Measurements from ENCODE around the gene NAP1L1. TPM values are rescaled to one million over a fixed set of nuclear protein-coding genes. Genes with fewer than 3 reads are reported as not detected.

Gene NAP1L1
- total RNA-seq, 1 experiment from 2014 or later: 620 TPM

DNA sequence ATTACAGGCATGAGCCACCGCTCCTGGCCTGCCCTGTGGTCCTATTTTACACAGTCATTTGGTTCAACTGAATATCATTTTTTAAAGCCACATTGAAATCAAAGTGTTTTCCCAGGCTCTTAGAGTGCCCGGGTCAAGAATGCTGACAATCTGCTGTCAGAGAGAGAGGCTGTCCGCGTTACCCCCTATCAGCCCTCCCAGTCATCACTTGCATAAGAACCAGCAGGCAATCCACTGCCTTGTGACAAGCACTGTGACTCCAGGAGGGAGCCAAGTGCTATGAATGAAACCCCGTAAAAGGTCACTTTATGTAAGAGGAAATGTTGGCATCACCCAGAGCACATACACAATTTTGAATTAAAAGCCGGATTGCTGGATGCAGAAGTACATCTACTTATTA lies 66.4 kb downstream of the NAP1L1 start:
- H3K27ac ChIP-seq (ENCODE audit: low read length): peak overlapping the region; percentile 100
- ChIA-PET POLR2A (interaction anchor here (1.1 kb wide), 1 partner anchor 39 kb away, joined by 4 read pairs; no protein-coding TSS in a partner anchor), CTCF (no interaction called here)
- in situ Hi-C loops (cut with HindIII; ENCODE audit: low pct_unique_long_range_greater_than_20kb, low sequenced_read_pairs): no loop called here
- 0 out of 2 replicates have a peak, but pooled peaks have one; percentile 11 for ATAC-seq
- BruUV-seq (replicated peaks): no TSS peak
- no peaks in the 10 kb centered on the region for H3K36me3 ChIP-seq (ENCODE audit: control insufficient read depth, insufficient read depth, low read length)
- no peak for DNase-seq (ENCODE audit: low read depth, low spot score)
- peaks cover 52% of the 10 kb centered on the region for H3K4me1 ChIP-seq (ENCODE audit: control insufficient read depth, insufficient read depth, low read length)
- intact Hi-C loops (cut with micrococcal nuclease; ENCODE audit: unreplicated experiment): no loop called here
- H3K4me3 ChIP-seq (ENCODE audit: low read depth in 2 of 2, low read length in 2 of 2): no peak overlapping the region
- TF ChIP-seq POLR2AphosphoS5 (IDR thresholded peaks at IDR 0.05; ENCODE audit: low read depth, low read length): no peak
- TF ChIP-seq SIN3A (IDR thresholded peaks at IDR 0.05; ENCODE audit: borderline replicate concordance, insufficient read depth, low read depth, low read length): no peak
- TF ChIP-seq TCF7L2 (IDR thresholded peaks at IDR 0.05; ENCODE audit: low read depth, low read length): no peak
- TF ChIP-seq, protein P1, sequence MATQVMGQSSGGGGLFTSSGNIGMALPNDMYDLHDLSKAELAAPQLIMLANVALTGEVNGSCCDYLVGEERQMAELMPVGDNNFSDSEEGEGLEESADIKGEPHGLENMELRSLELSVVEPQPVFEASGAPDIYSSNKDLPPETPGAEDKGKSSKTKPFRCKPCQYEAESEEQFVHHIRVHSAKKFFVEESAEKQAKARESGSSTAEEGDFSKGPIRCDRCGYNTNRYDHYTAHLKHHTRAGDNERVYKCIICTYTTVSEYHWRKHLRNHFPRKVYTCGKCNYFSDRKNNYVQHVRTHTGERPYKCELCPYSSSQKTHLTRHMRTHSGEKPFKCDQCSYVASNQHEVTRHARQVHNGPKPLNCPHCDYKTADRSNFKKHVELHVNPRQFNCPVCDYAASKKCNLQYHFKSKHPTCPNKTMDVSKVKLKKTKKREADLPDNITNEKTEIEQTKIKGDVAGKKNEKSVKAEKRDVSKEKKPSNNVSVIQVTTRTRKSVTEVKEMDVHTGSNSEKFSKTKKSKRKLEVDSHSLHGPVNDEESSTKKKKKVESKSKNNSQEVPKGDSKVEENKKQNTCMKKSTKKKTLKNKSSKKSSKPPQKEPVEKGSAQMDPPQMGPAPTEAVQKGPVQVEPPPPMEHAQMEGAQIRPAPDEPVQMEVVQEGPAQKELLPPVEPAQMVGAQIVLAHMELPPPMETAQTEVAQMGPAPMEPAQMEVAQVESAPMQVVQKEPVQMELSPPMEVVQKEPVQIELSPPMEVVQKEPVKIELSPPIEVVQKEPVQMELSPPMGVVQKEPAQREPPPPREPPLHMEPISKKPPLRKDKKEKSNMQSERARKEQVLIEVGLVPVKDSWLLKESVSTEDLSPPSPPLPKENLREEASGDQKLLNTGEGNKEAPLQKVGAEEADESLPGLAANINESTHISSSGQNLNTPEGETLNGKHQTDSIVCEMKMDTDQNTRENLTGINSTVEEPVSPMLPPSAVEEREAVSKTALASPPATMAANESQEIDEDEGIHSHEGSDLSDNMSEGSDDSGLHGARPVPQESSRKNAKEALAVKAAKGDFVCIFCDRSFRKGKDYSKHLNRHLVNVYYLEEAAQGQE (IDR thresholded peaks at IDR 0.05; ENCODE audit: insufficient read depth in 1 of 2, low read depth in 2 of 2, low read length in 1 of 2): no peak
- H3K9me3 ChIP-seq (ENCODE audit: control insufficient read depth, insufficient read depth, low read depth, low read length): no peaks in the 10 kb centered on the region; the same call in 1 of the 2 replicates
- H3K27me3 ChIP-seq (ENCODE audit: control insufficient read depth, insufficient read depth, low read length): no peaks in the 10 kb centered on the region

- no TSS peak for BruUV-seq (replicated peaks)
These were observed 70.5 kb downstream of the NAP1L1 start for GRCh38 chr12:76014007-76014406.

More at GRCh38 chr12:76014007-76014406, 70.5 kb downstream of the NAP1L1 start:
- in situ Hi-C loops (cut with HindIII; ENCODE audit: low pct_unique_long_range_greater_than_20kb, low sequenced_read_pairs): no loop called here
- ChIA-PET POLR2A (no interaction called here), CTCF (no interaction called here)
- H3K9me3 ChIP-seq (ENCODE audit: control insufficient read depth, insufficient read depth, low read depth, low read length): no peaks in the 10 kb centered on the region; the same call in 1 of the 2 replicates
- H3K4me1 ChIP-seq (ENCODE audit: control insufficient read depth, insufficient read depth, low read length): peaks cover 11% of the 10 kb centered on the region
- no peaks in the 10 kb centered on the region for H3K27me3 ChIP-seq (ENCODE audit: control insufficient read depth, insufficient read depth, low read length)
- H3K4me3 ChIP-seq (ENCODE audit: low read depth in 2 of 2, low read length in 2 of 2): no peak overlapping the region
- TF ChIP-seq CTCF (IDR thresholded peaks at IDR 0.05) (no peak), TCF7L2 (IDR thresholded peaks at IDR 0.05; ENCODE audit: low read depth, low read length) (no peak), SIN3A (IDR thresholded peaks at IDR 0.05; ENCODE audit: borderline replicate concordance, insufficient read depth, low read depth, low read length) (no peak), POLR2AphosphoS5 (IDR thresholded peaks at IDR 0.05; ENCODE audit: low read depth, low read length) (no peak)
- TF ChIP-seq, protein P1 (IDR thresholded peaks at IDR 0.05; ENCODE audit: insufficient read depth in 1 of 2, low read depth in 2 of 2, low read length in 1 of 2): no peak
- intact Hi-C loops (cut with micrococcal nuclease; ENCODE audit: unreplicated experiment): no loop called here
- DNase-seq (ENCODE audit: low read depth, low spot score) (no peak), ATAC-seq (no peak)
- no peaks in the 10 kb centered on the region for H3K36me3 ChIP-seq (ENCODE audit: control insufficient read depth, insufficient read depth, low read length)
- H3K27ac ChIP-seq (ENCODE audit: low read length): peak overlapping the region; percentile 71

All from Panc1 (cell line).